ENCODE data around the gene TRPT1. TPM values are rescaled to one million over a fixed set of nuclear protein-coding genes. Genes with fewer than 3 reads are reported as not detected.
A peak's percentile ranks its signal among the peaks of the same experiment; 100 is the strongest.

The TRPT1 gene
- polyA plus RNA-seq, 4 donors, result 46.5 to 115 (median 68.0) TPM

- 60 to 86% (median 74%) methylated on average over 7 of the region's 7 CpGs for WGBS, 3 donors
- H3K4me3 ChIP-seq (ENCODE audit: low read depth in 1 of 3, low read length in 3 of 3), result no peak overlapping the region
- no peak overlapping the region for H3K27ac ChIP-seq (ENCODE audit: low read depth in 1 of 3, low read length in 2 of 3)
- H3K36me3 ChIP-seq (ENCODE audit: control insufficient read depth in 3 of 3, insufficient read depth in 2 of 3, low read depth in 1 of 3, low read length in 3 of 3), result peaks cover 0 to 21% (median 0%) of the 10 kb centered on the region in 3 donors
- no peaks in the 10 kb centered on the region for H3K27me3 ChIP-seq (ENCODE audit: control insufficient read depth in 3 of 3, insufficient read depth in 3 of 3, low read length in 3 of 3)
- peaks cover 0 to 55% (median 2%) of the 10 kb centered on the region in 3 donors for H3K4me1 ChIP-seq (ENCODE audit: control insufficient read depth in 3 of 3, insufficient read depth in 2 of 3, low read depth in 1 of 3, low read length in 2 of 3)
- DNase-seq (no peak), FAIRE-seq (no peak)
- H3K9me3 ChIP-seq (ENCODE audit: control insufficient read depth in 2 of 2, insufficient read depth in 1 of 2, low read depth in 1 of 2, low read length in 1 of 2), result no peaks in the 10 kb centered on the region
Measured at GRCh38 chr11:64231546-64231945, 5.6 kb upstream of the TRPT1 start.

- DNase-seq (no peak), FAIRE-seq (no peak)
- Histone ChIP-seq H3K9me3 (ENCODE audit: control insufficient read depth in 2 of 2, insufficient read depth in 1 of 2, low read depth in 1 of 2, low read length in 1 of 2) (no peaks in the 10 kb centered on the region), H3K36me3 (ENCODE audit: control insufficient read depth in 3 of 3, insufficient read depth in 2 of 3, low read depth in 1 of 3, low read length in 3 of 3) (peaks cover 0 to 17% (median 0%) of the 10 kb centered on the region in 3 donors), H3K4me3 (ENCODE audit: low read depth in 1 of 3, low read length in 3 of 3) (peak overlapping the region; percentile 73 to 81 (median 78)), H3K27me3 (ENCODE audit: control insufficient read depth in 3 of 3, insufficient read depth in 3 of 3, low read length in 3 of 3) (no peaks in the 10 kb centered on the region), H3K4me1 (ENCODE audit: control insufficient read depth in 3 of 3, insufficient read depth in 2 of 3, low read depth in 1 of 3, low read length in 2 of 3) (peaks cover 0 to 53% (median 2%) of the 10 kb centered on the region in 3 donors), H3K27ac (ENCODE audit: low read depth in 1 of 3, low read length in 2 of 3) (peak overlapping the region; percentile 83 to 97 (median 86))
- WGBS, 3 donors, result 5 to 7% (median 6%) methylated on average over 8 of the region's 8 CpGs
Measured at GRCh38 chr11:64230985-64231365, 5.0 kb upstream of the TRPT1 start.

- 0% methylated on average over 48 to 62 of the region's 62 CpGs for WGBS, 3 donors
- DNase-seq, result peak; percentile 96
- H3K27me3 ChIP-seq (ENCODE audit: control insufficient read depth in 3 of 3, insufficient read depth in 3 of 3, low read length in 3 of 3), result no peaks in the 10 kb centered on the region
- FAIRE-seq, result no peak
- peak within 1 kb of the TSS; percentile 83 to 97 (median 86) for H3K27ac ChIP-seq (ENCODE audit: low read depth in 1 of 3, low read length in 2 of 3)
- peaks cover 0 to 12% (median 0%) of the 10 kb centered on the region in 3 donors for H3K36me3 ChIP-seq (ENCODE audit: control insufficient read depth in 3 of 3, insufficient read depth in 2 of 3, low read depth in 1 of 3, low read length in 3 of 3)
- peaks cover 0 to 50% (median 2%) of the 10 kb centered on the region in 3 donors for H3K4me1 ChIP-seq (ENCODE audit: control insufficient read depth in 3 of 3, insufficient read depth in 2 of 3, low read depth in 1 of 3, low read length in 2 of 3)
- H3K9me3 ChIP-seq (ENCODE audit: control insufficient read depth in 2 of 2, insufficient read depth in 1 of 2, low read depth in 1 of 2, low read length in 1 of 2), result no peaks in the 10 kb centered on the region
- H3K4me3 ChIP-seq (ENCODE audit: low read depth in 1 of 3, low read length in 3 of 3), result peak within 1 kb of the TSS; percentile 73 to 81 (median 78)
Measured at GRCh38 chr11:64230171-64230984, 4.4 kb upstream of the TRPT1 start, which contains the start of gene DNAJC4. TSS of gene DNAJC4 (plus strand) at chr11:64230548. CDS start at chr11:64230855, 307 bp downstream.

GRCh38 chr11:64229744-64230170, 3.8 kb upstream of the TRPT1 start:
- H3K9me3 ChIP-seq (ENCODE audit: control insufficient read depth in 2 of 2, insufficient read depth in 1 of 2, low read depth in 1 of 2, low read length in 1 of 2), result no peaks in the 10 kb centered on the region
- H3K4me3 ChIP-seq (ENCODE audit: low read depth in 1 of 3, low read length in 3 of 3), result peak overlapping the region; percentile 51 to 81 (median 73)
- peaks cover 0 to 50% (median 3%) of the 10 kb centered on the region in 3 donors for H3K4me1 ChIP-seq (ENCODE audit: control insufficient read depth in 3 of 3, insufficient read depth in 2 of 3, low read depth in 1 of 3, low read length in 2 of 3)
- 25 to 33% (median 29%) methylated on average over 13 of the region's 13 CpGs for WGBS, 3 donors
- no peak for FAIRE-seq
- DNase-seq, result peak in 1 of 2 donors; percentile 57
- H3K27ac ChIP-seq (ENCODE audit: low read depth in 1 of 3, low read length in 2 of 3), result peak overlapping the region; percentile 58 to 97 (median 86)
- H3K36me3 ChIP-seq (ENCODE audit: control insufficient read depth in 3 of 3, insufficient read depth in 2 of 3, low read depth in 1 of 3, low read length in 3 of 3), result peaks cover 0 to 10% (median 0%) of the 10 kb centered on the region in 3 donors
- no peaks in the 10 kb centered on the region for H3K27me3 ChIP-seq (ENCODE audit: control insufficient read depth in 3 of 3, insufficient read depth in 3 of 3, low read length in 3 of 3)

- Histone ChIP-seq H3K4me3 (ENCODE audit: low read depth in 1 of 3, low read length in 3 of 3) (peak overlapping the region in 1 of 3 donors; percentile 81), H3K9me3 (ENCODE audit: control insufficient read depth in 2 of 2, insufficient read depth in 1 of 2, low read depth in 1 of 2, low read length in 1 of 2) (no peaks in the 10 kb centered on the region), H3K36me3 (ENCODE audit: control insufficient read depth in 3 of 3, insufficient read depth in 2 of 3, low read depth in 1 of 3, low read length in 3 of 3) (peaks cover 0 to 15% (median 0%) of the 10 kb centered on the region in 3 donors), H3K4me1 (ENCODE audit: control insufficient read depth in 3 of 3, insufficient read depth in 2 of 3, low read depth in 1 of 3, low read length in 2 of 3) (peaks cover 0 to 50% (median 3%) of the 10 kb centered on the region in 3 donors), H3K27me3 (ENCODE audit: control insufficient read depth in 3 of 3, insufficient read depth in 3 of 3, low read length in 3 of 3) (no peaks in the 10 kb centered on the region), H3K27ac (ENCODE audit: low read depth in 1 of 3, low read length in 2 of 3) (peak overlapping the region; percentile 58 to 97 (median 86))
- peak in 1 of 2 donors; percentile 55 for DNase-seq
- WGBS, 3 donors, result 83 to 87% (median 84%) methylated on average over 12 of the region's 12 CpGs
- FAIRE-seq, result no peak
Measured at GRCh38 chr11:64229090-64229743, 3.2 kb upstream of the TRPT1 start.

DNA sequence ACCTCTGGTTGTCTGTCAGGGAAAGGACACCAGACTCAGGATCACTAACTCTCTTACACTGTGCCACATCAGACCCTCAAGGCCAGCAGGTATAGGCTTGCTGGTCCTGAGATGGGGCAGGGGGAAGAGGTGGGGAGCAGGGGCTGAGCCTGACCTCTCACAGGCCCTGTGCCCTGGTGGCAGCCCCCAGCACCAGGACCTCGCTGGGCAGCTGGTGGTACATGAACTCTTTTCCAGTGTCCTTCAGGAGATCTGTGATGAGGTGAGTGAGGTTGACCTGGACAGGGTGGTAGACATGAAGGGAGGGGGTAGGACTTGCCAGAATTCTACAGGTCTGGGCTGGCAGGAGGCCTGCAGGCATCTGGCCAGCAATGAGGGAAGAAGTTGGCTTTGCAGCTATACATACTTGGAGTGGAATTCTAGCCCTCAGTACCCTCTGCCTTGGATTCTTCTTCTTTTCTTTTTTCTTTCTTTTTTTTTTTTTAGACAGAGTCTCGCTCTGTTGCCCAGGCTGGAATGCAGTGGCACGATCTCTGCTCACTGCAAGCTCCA, 1.5 kb upstream of the TRPT1 start:
- no peak for DNase-seq
- no peaks in the 10 kb centered on the region for H3K9me3 ChIP-seq (ENCODE audit: control insufficient read depth in 2 of 2, insufficient read depth in 1 of 2, low read depth in 1 of 2, low read length in 1 of 2)
- peaks cover 0 to 42% (median 3%) of the 10 kb centered on the region in 3 donors for H3K4me1 ChIP-seq (ENCODE audit: control insufficient read depth in 3 of 3, insufficient read depth in 2 of 3, low read depth in 1 of 3, low read length in 2 of 3)
- peaks cover 0 to 28% (median 0%) of the 10 kb centered on the region in 3 donors for H3K36me3 ChIP-seq (ENCODE audit: control insufficient read depth in 3 of 3, insufficient read depth in 2 of 3, low read depth in 1 of 3, low read length in 3 of 3)
- no peaks in the 10 kb centered on the region for H3K27me3 ChIP-seq (ENCODE audit: control insufficient read depth in 3 of 3, insufficient read depth in 3 of 3, low read length in 3 of 3)
- no peak for FAIRE-seq
- peak overlapping the region in 1 of 3 donors; percentile 82 for H3K27ac ChIP-seq (ENCODE audit: low read depth in 1 of 3, low read length in 2 of 3)
- H3K4me3 ChIP-seq (ENCODE audit: low read depth in 1 of 3, low read length in 3 of 3), result peak overlapping the region in 2 of 3 donors; percentile 73 to 83
- 79 to 84% (median 82%) methylated on average over 3 of the region's 3 CpGs for WGBS, 3 donors

DNA sequence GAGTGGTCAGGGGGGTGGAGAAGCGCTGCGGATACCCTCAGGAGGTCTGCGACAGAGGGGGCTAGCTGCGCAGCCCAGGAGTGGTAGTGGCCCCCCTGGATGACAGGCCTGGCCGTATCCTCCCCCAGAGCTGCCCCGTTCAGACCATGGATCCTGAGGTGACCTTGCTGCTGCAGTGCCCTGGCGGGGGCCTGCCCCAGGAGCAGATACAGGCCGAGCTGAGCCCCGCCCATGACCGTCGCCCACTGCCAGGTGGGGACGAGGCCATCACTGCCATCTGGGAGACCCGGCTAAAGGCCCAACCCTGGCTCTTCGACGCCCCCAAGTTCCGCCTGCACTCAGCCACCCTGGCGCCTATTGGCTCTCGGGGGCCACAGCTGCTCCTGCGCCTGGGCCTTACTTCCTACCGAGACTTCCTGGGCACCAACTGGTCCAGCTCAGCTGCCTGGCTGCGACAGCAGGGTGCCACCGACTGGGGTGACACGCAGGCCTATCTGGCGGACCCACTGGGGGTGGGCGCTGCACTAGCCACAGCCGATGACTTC, 593 bp upstream of the TRPT1 start:
- Histone ChIP-seq H3K4me3 (ENCODE audit: low read depth in 1 of 3, low read length in 3 of 3) (peak overlapping the region; percentile 59 to 83 (median 73)), H3K36me3 (ENCODE audit: control insufficient read depth in 3 of 3, insufficient read depth in 2 of 3, low read depth in 1 of 3, low read length in 3 of 3) (peaks cover 0 to 24% (median 0%) of the 10 kb centered on the region in 3 donors), H3K27me3 (ENCODE audit: control insufficient read depth in 3 of 3, insufficient read depth in 3 of 3, low read length in 3 of 3) (no peaks in the 10 kb centered on the region), H3K4me1 (ENCODE audit: control insufficient read depth in 3 of 3, insufficient read depth in 2 of 3, low read depth in 1 of 3, low read length in 2 of 3) (peaks cover 0 to 36% (median 3%) of the 10 kb centered on the region in 3 donors), H3K27ac (ENCODE audit: low read depth in 1 of 3, low read length in 2 of 3) (peak overlapping the region; percentile 67 to 89 (median 82)), H3K9me3 (ENCODE audit: control insufficient read depth in 2 of 2, insufficient read depth in 1 of 2, low read depth in 1 of 2, low read length in 1 of 2) (no peaks in the 10 kb centered on the region)
- FAIRE-seq (no peak), DNase-seq (peak; percentile 73 to 74)
- 1 to 7% (median 4%) methylated on average over 24 to 26 of the region's 26 CpGs for WGBS, 3 donors

Measured in small intestine (tissue), 7 donors.